IPS-20b (cell line): ENCODE results near the gene FHDC1.

Experiments
- H3K27ac ChIP-seq: one replicate; pipeline ENCODE4 v1.5.1; 2013; ENCODE audit warnings: low read length
- H3K27me3 ChIP-seq: 2 replicates; pipeline ENCODE4 v1.6.1; 2013; ENCODE audit warnings: mild to moderate bottlenecking, low read length, inconsistent platforms; ENCODE audit not compliant: insufficient read depth
- H3K36me3 ChIP-seq: 2 replicates; pipeline ENCODE4 v1.6.1; 2013; ENCODE audit warnings: low read depth, mild to moderate bottlenecking, inconsistent platforms, low read length, moderate library complexity; ENCODE audit not compliant: insufficient read depth
- H3K4me1 ChIP-seq: 2 replicates; pipeline ENCODE4 v1.6.1; 2013; ENCODE audit warnings: mild to moderate bottlenecking, control low read depth, inconsistent platforms, low read length, moderate library complexity; ENCODE audit not compliant: insufficient read depth
- H3K4me3 ChIP-seq: 2 replicates; pipeline ENCODE4 v1.5.1; 2013; ENCODE audit warnings: mild to moderate bottlenecking, low read length, inconsistent platforms
- H3K9ac ChIP-seq: 2 replicates; pipeline ENCODE4 v1.6.1; 2013; ENCODE audit warnings: low read depth, mild to moderate bottlenecking, inconsistent platforms, low read length, moderate library complexity
- H3K9me3 ChIP-seq: 2 replicates; pipeline ENCODE4 v1.6.1; 2013; ENCODE audit warnings: mild to moderate bottlenecking, low read depth, low read length, inconsistent platforms; ENCODE audit not compliant: insufficient read depth

FHDC1 gene

GRCh38 chr4:152949930-152950329, 13.8 kb downstream of the FHDC1 start:
- no peak overlapping the region for H3K4me3 ChIP-seq
- H3K27ac ChIP-seq: peak overlapping the region; percentile 4
- peaks cover 33% of the 10 kb centered on the region for H3K4me1 ChIP-seq
- H3K36me3 ChIP-seq: peaks cover 48% of the 10 kb centered on the region
- no peaks in the 10 kb centered on the region for H3K27me3 ChIP-seq
- H3K9ac ChIP-seq: peak overlapping the region; percentile 51; the same call in 1 of the 2 replicates
- no peaks in the 10 kb centered on the region for H3K9me3 ChIP-seq

GRCh38 chr4:152950402-152951274, 14.5 kb downstream of the FHDC1 start:
- H3K9ac ChIP-seq: peak overlapping the region; percentile 51; the same call in 1 of the 2 replicates
- H3K4me3 ChIP-seq: peak overlapping the region; percentile 19; the same call in 1 of the 2 replicates
- H3K36me3 ChIP-seq: peaks cover 49% of the 10 kb centered on the region
- no peaks in the 10 kb centered on the region for H3K9me3 ChIP-seq
- H3K27ac ChIP-seq: peak overlapping the region; percentile 4
- H3K27me3 ChIP-seq: no peaks in the 10 kb centered on the region
- H3K4me1 ChIP-seq: peaks cover 33% of the 10 kb centered on the region

- peak overlapping the region; percentile 51; the same call in 1 of the 2 replicates for H3K9ac ChIP-seq
- H3K27ac ChIP-seq: peak overlapping the region; percentile 18
- H3K4me1 ChIP-seq: peaks cover 33% of the 10 kb centered on the region
- no peaks in the 10 kb centered on the region for H3K27me3 ChIP-seq
- peaks cover 49% of the 10 kb centered on the region for H3K36me3 ChIP-seq
- peak overlapping the region; percentile 19; the same call in 1 of the 2 replicates for H3K4me3 ChIP-seq
- no peaks in the 10 kb centered on the region for H3K9me3 ChIP-seq
Observed at GRCh38 chr4:152951348-152951747, 15.2 kb downstream of the FHDC1 start.

GRCh38 chr4:152953514-152953913, 17.4 kb downstream of the FHDC1 start:
- Histone ChIP-seq H3K27ac (peak overlapping the region; percentile 16), H3K4me3 (no peak overlapping the region), H3K36me3 (peaks cover 53% of the 10 kb centered on the region), H3K4me1 (peaks cover 33% of the 10 kb centered on the region), H3K9ac (no peak overlapping the region), H3K9me3 (no peaks in the 10 kb centered on the region), H3K27me3 (no peaks in the 10 kb centered on the region)

- H3K27me3 ChIP-seq: no peaks in the 10 kb centered on the region
- H3K4me1 ChIP-seq: peaks cover 31% of the 10 kb centered on the region
- no peak overlapping the region for H3K9ac ChIP-seq
- H3K9me3 ChIP-seq: no peaks in the 10 kb centered on the region
- no peak overlapping the region for H3K27ac ChIP-seq
- H3K4me3 ChIP-seq: no peak overlapping the region
- H3K36me3 ChIP-seq: peaks cover 64% of the 10 kb centered on the region
Observed at GRCh38 chr4:152954741-152955140, 18.6 kb downstream of the FHDC1 start.

- Histone ChIP-seq H3K9me3 (no peaks in the 10 kb centered on the region), H3K4me3 (no peak overlapping the region), H3K27me3 (no peaks in the 10 kb centered on the region), H3K9ac (no peak overlapping the region), H3K4me1 (peaks cover 18% of the 10 kb centered on the region), H3K27ac (no peak overlapping the region), H3K36me3 (peaks cover 78% of the 10 kb centered on the region)
Observed at GRCh38 chr4:152956147-152956546, 20.0 kb downstream of the FHDC1 start.

GRCh38 chr4:152956650-152957436, 20.7 kb downstream of the FHDC1 start:
- H3K9ac ChIP-seq: no peak overlapping the region
- peaks cover 11% of the 10 kb centered on the region for H3K4me1 ChIP-seq
- H3K36me3 ChIP-seq: peaks cover 85% of the 10 kb centered on the region
- no peaks in the 10 kb centered on the region for H3K9me3 ChIP-seq
- H3K4me3 ChIP-seq: no peak overlapping the region
- H3K27ac ChIP-seq: no peak overlapping the region
- no peaks in the 10 kb centered on the region for H3K27me3 ChIP-seq

GRCh38 chr4:152957437-152958171, 21.5 kb downstream of the FHDC1 start:
- Histone ChIP-seq H3K4me3 (no peak overlapping the region), H3K27ac (no peak overlapping the region), H3K9ac (no peak overlapping the region), H3K27me3 (no peaks in the 10 kb centered on the region), H3K36me3 (peaks cover 92% of the 10 kb centered on the region), H3K4me1 (peaks cover 5% of the 10 kb centered on the region), H3K9me3 (no peaks in the 10 kb centered on the region)

GRCh38 chr4:152959080-152959479, 23.0 kb downstream of the FHDC1 start:
- no peaks in the 10 kb centered on the region for H3K9me3 ChIP-seq
- no peak overlapping the region for H3K9ac ChIP-seq
- peaks cover 97% of the 10 kb centered on the region for H3K36me3 ChIP-seq
- H3K27me3 ChIP-seq: no peaks in the 10 kb centered on the region
- H3K4me1 ChIP-seq: peaks cover 3% of the 10 kb centered on the region; the same call in 1 of the 2 replicates
- H3K27ac ChIP-seq: no peak overlapping the region
- no peak overlapping the region for H3K4me3 ChIP-seq

GRCh38 chr4:152960082-152960481, 24.0 kb downstream of the FHDC1 start:
- H3K9me3 ChIP-seq: no peaks in the 10 kb centered on the region
- no peak overlapping the region for H3K27ac ChIP-seq
- H3K4me1 ChIP-seq: peaks cover 6% of the 10 kb centered on the region
- no peak overlapping the region for H3K4me3 ChIP-seq
- peaks cover 97% of the 10 kb centered on the region for H3K36me3 ChIP-seq
- H3K27me3 ChIP-seq: no peaks in the 10 kb centered on the region
- no peak overlapping the region for H3K9ac ChIP-seq

- no peak overlapping the region for H3K9ac ChIP-seq
Observed at GRCh38 chr4:152961014-152961772, 25.1 kb downstream of the FHDC1 start.

More at GRCh38 chr4:152961014-152961772, 25.1 kb downstream of the FHDC1 start:
- Histone ChIP-seq H3K27me3 (no peaks in the 10 kb centered on the region), H3K36me3 (peaks cover 99% of the 10 kb centered on the region), H3K9me3 (no peaks in the 10 kb centered on the region), H3K4me3 (no peak overlapping the region), H3K4me1 (peaks cover 6% of the 10 kb centered on the region), H3K27ac (no peak overlapping the region)
